Right ventricle myocardium inferior (tissue), 1 donor: ENCODE measurements around the gene PPIL1. TPM values are rescaled to one million over a fixed set of nuclear protein-coding genes. Genes with fewer than 3 reads are reported as not detected.
"Not testable (repeated sequence)": the region's sequence is repeated elsewhere in the genome, so short reads cannot be mapped to it uniquely, and the experiment has no call there.

Experiments used
- ATAC-seq: fragments of 200-7000 bp; cut with Tn5 transposase; one replicate; pipeline ENCODE4 v1.9.1; 2020; ENCODE audit warnings: mild to moderate bottlenecking, moderate library complexity
- DNase-seq: peaks from one replicate; pipeline ENCODE4 v3.0.0; 2021; ENCODE audit errors: missing footprints
- intact Hi-C: fragments of 100-400 bp; cut with DNase I; formaldehyde crosslinking; loops from one replicate; pipeline ENCODE4 v1.11.0; 2022
- total RNA-seq: library from RNA; stranded (reverse); fragmentation: NEBNext Ultra II Directional; extraction: Animal tissue kit (Norgen Biotek cat#: 25700); gene quantifications from one replicate; pipeline ENCODE4 v1.2.1, GENCODE V29; 2021
- donor health status: DM: no; HTN: yes; CAD: no; lungs with severe emphysema.

The PPIL1 gene
- total RNA-seq, 1 donor from 2014 or later = 70.1 TPM

DNA sequence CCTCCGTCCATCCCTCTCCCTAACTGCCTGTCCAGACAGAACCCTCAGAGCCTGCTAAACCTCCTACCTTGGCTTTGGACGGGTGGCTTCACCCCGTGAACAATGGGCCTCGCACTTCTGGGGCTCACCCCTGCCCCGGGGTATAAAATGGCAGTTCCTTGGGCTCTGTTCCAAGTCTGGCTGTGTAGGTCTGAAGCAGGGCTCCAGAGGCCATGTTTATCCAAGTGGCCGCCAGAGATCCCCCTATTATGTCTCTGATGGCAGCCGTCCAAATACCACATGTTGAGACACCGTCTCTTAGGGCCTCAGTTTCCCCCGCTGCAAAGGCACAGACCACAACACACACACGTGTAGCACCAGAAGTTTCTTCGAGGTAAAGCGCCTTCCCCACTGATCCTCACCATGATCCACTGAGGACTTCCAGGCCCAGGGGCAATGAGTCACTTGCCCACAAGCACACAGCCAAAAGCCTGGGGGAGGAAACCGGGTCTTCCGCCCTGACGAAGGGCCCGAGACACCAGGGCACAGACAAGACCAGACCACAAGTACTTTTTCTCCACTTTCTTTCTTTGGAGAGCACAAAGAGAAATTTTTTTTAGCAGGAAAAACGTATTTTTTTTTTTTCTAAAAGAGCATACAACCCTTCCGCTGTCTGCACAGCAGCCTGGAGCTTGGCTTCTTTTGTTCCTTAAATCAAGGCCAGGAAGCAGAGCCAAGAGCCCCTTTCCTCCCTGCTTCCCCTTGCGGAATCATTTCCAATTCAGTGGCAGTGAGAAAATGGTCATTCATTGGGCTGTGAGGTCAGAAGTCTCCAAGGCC, 47.1 kb downstream of the PPIL1 start:
- intact Hi-C loops = loop anchor here (5.0 kb wide), 1 partner anchor 40 kb away; no protein-coding TSS in a partner anchor
- DNase-seq = no peak
- ATAC-seq = no peak

DNA sequence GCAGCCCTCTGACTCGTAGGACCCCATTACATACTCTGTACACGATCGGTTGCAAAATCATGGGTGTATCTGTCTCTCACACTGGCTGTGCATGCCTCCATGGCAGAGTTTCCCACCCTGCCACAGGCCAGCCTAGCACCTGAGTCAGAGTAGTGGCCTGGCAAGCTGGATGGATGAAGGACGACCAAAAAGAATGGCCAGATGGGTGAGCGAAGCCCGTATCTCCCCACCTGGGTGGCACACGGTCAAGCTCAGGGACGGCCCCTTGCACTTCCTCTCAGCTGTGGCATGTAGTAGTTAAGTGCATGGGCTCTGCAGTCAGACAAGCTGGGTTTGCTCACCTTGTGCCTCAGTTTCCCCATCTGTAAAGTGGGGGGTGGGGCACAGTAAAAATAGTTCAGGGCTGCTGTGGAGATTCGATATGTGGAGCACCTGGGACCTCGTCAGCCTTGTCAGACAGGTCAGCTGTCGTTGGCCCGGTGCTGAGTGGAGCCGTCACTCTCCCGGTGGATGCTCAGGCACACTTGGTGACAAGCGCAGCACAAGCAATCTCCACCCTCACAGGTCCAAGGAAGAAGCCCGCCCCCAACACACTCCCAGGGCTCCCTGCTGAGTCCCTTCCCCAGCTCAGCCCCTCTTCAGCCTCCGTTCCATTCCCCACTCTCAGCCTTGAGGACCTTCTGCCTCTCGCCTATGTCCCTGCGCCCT, 47.9 kb downstream of the PPIL1 start:
- DNase-seq (no peak), ATAC-seq (no peak)
- intact Hi-C loops = loop anchor here (5.0 kb wide), 1 partner anchor 39 kb away; no protein-coding TSS in a partner anchor

DNA sequence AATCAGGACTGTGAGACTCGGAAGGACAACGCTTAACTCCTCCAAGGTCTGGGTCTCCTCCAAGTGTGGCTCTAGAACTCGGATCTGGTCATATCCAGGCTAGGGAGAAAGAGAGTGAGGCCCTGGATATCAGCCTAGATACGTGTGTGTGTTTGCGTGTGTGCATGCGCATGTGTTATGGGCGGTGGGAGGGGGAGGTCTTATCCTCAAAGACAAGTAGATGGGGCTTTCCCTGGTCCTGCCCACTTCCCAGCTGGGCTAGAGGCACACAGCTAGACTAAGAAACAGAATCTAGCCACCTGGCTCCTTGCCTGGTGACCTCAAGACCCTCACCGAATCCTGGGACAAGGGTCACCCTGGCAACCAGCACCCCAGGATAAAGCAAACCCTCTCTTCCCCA, 48.6 kb downstream of the PPIL1 start:
- ATAC-seq = no peak
- intact Hi-C loops = loop anchor here (5.0 kb wide), 1 partner anchor 39 kb away; no protein-coding TSS in a partner anchor
- DNase-seq = no peak

DNA sequence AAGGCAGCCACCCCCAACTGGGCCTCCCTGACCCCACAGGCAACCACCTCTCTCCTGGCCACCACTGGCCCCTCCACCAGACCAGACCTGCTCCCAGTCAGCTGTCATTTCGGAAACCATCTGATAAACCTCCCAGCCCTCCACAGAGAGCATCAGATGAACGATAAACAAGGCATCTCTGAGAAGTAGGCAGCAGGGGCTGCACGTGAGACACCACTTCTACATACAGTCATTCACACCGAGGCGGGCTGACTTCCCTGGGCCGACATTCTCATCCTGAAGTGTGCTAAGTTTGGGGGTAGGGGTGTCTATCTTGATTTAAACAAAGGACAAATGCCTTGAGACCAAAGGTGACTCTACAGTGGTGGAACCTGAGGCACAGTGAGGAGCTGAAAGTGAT, 49.2 kb downstream of the PPIL1 start:
- ATAC-seq (no peak), DNase-seq (no peak)
- intact Hi-C loops = loop anchor here (5.0 kb wide), 1 partner anchor 38 kb away; no protein-coding TSS in a partner anchor

DNA sequence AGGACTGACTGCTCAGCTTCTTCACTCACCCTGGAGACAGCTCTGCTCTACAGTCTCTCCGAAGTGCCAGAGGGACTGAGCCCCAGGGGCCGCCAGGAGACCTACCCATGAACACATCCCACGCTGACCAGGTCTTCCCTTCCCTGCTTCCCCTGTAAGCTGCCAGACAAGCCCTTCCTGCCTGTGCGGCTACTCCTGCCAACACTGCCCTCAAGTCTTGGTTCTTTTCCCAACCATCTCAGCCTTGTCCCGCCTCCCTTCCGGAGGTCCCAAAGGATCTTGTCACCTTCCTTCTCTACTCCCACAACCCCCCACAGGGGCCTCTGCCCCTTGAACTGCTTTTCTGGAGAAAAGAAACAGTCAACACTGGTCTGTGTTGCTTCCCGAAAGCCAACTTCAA, 50.4 kb downstream of the PPIL1 start:
- DNase-seq (no peak), ATAC-seq (no peak)
- intact Hi-C loops = no loop called here

DNA sequence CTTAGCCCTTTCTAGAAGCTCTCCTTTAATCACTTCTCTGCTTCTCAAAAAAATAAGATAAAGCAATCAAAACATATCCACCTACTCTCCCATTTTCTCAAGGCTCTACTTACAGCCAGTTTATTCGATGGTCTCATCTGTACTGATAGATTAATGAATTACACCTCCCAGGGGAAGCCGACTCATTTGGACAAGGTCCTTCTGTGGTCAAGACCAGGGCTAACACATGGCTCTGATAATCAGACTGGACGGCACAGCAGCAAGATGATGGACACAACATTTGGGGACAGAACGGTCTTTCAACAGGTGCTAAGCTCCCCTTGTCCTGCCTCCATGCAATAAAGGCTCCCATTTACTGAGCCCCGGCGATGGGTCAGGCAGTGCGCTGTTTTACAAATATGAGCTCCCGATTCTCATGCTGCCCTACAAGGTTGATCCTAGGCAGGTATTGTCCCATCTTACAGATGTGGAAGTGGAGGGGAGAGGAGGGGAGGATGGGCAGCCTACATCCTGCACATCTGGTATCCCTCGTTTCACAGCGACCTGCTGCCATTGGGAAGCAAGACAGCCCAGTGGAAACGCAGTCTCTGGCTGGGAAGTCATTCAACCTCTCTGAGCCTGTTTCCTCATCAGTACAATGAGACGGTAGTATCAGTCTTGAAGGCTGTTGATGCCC, 51.0 kb downstream of the PPIL1 start:
- ATAC-seq (no peak), DNase-seq (no peak)
- intact Hi-C loops = no loop called here

DNA sequence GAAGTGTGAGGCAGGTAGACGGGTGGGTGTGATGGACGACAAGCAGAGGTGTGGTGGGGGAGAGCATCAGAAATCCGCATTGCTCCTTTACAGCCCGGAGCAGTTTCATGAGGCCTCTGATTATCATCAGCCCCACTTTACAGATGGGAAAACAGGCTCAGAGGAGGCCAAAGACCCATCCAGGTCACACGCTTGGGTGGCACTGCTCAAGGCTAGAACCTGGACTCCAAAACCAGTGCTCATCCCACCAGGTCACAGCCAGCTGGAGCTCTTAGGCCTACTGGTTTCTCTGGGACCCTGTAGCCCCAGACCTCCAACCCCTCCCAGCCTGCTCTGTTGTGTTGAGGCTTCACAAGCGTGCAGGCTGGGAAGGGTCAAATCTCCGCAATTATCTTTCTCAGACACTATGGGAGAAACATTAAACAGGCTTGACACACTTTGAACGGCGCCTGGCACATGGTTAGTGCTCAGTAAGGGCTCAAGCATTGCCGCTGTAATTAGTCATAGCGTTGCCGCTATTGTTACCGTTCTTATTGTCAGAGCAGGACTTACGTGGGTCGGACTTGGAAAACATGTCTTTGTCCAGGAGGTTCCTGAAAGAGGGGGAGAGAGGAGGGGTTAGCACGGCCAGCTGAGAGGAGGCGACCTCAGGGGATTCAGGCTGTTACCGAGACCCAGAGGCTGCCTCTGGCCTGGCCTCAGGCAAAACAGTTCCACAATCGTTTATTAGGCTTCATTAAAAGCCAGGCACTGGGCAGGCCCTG, 51.9 kb downstream of the PPIL1 start:
- intact Hi-C loops = no loop called here
- ATAC-seq = no peak
- DNase-seq = no peak

DNA sequence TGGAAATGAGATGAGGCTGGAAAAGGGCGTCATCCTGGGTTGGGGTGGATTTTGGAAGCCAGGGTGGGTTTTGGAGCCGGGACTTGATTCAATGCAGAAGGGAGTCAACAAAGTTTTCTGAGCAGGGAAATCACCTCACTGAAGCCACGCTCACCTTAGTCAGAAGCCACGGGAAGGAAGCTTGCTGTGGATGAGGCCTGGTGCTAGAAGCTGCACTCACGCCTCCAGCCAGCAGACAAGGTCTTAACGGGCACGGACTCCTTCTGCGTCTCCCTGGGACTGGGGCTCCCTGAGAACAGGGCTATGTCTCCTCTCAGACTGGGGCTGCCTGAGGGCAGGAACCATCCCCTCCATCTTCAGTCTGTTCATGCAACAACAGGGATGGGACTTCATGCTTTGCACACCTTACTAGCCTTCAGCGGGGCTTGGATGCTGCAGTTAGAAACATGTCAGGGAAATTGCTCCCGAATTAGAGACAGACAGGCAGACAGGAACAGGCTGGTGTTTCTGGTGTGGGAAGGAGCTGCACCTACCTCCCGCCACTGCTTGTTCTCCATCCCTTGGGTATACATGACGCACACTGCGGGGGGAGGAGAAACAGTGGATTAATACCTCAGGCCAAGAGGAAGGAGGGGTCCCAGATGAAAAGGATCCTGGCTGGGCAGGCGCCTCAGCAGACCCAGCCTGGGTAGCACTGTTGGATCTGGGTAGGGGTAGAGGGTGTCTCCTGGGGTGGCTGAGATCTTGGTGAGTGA, 52.8 kb downstream of the PPIL1 start:
- ATAC-seq (no peak), DNase-seq (no peak)
- intact Hi-C loops = no loop called here

DNA sequence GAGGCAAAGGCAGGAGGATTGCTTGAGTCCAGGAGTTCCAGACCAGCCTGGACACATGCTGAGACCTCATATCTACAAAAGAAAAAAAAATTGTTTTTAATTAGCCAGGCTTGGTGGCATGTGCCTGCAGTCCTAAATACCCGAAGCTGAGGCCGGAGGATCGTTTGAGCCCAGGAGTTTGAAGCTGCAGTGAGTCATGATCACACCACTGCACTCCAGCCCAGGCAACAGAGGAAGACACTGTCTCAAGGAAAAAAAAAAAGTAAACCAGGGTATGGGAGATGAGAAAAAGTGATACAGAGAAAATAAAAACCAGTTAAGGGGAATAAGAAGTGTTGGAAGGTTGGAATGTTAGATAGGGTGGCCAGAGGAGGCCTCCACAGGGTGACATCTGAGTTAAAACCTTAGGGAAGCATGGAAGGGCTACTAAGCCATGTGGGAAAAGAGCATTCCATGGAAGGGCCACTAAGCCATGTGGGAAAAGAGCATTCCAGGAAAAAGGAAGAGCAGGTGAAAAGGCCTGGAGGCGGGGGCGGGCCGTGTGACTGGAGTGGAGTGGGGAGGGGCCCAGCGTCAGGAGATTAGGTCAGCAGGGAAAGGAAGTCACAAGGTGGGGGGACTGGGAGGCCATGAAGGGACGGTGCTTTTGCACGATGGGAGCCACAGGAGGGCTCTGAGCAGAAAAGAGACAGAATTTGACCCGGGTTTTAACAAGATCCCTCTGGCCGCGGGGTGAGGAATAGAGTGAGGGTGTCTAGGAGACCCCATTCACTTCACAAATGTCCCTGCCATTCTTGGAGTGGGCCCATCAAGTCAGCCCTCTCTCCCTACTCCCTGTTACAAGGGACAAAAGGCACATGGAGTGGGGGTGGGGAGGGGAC, 53.7 kb downstream of the PPIL1 start:
- intact Hi-C loops = no loop called here
- ATAC-seq = no peak
- DNase-seq = no peak

DNA sequence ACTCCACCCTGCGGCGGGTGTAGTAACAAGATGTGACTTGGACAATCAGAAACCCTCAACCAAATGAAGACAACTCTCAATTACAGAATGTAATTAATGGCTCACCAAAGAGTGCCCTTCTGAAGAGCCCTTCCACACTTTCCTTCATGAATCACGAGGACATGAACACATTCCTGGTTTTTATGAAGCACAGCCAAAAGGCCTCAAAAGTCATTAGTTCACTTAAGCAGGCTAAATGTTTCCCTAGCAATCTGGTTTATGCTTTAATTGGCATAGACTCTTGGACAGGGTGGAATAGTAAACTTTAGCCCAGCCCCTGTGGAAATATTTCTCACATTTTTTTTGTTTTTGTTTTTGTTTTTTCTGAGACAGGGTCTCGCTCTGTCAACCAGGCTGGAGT, 55.8 kb downstream of the PPIL1 start:
- no peak for ATAC-seq
- intact Hi-C loops = no loop called here

DNA sequence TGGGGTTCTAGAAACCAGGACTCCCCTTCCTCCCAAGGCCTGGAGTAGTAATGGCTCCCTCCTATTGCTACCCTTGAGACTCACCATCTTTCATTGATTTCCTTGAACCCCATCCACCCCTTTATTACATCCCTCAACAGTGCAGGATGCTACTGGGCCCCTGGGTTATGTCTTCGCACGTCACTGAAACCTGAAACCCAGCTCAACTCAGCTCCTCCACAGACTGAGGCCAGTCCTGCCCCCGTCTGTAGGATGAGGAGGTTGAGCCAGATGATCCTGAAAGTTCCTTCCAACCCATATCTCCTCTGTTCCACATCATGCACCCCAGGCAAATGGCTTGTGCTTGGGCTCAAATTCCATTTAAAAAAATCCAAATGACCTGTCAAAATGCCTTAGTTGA, 56.8 kb downstream of the PPIL1 start:
- ATAC-seq (no peak), DNase-seq (no peak)
- intact Hi-C loops = no loop called here

More for the DNA sequence above, 55.8 kb downstream of the PPIL1 start:
- no peak for DNase-seq

DNA sequence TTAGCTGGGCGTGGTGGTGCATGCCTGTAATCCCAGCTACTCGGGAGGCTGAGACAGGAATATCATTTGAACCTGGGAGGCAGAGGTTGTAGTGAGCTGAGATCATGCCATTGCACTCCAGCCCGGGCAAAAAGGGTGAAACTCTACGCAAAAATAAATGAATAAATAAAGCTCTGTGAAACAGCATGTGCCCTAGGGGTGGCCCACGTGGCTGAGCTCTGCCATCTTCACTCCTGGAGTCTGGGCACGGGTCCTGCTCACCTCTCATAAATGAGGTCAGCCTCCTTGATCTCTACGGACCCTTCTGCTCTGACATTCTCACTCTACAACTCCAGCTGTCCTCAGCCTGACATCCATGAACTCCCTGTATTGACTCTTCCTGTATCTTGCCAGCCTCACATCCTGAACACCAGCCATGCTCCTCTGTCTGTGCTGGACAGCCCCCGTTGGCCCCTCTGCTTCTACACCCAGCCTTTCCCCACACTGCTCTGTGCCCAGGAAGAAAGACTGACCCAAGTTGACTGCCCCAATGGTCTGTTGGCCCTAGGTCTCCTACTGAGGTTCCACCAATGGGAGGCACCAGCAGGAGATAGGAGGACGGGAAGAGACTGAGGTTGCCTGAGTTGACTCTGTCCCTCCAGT, 57.3 kb downstream of the PPIL1 start:
- DNase-seq (no peak), ATAC-seq (no peak)
- intact Hi-C loops = no loop called here

DNA sequence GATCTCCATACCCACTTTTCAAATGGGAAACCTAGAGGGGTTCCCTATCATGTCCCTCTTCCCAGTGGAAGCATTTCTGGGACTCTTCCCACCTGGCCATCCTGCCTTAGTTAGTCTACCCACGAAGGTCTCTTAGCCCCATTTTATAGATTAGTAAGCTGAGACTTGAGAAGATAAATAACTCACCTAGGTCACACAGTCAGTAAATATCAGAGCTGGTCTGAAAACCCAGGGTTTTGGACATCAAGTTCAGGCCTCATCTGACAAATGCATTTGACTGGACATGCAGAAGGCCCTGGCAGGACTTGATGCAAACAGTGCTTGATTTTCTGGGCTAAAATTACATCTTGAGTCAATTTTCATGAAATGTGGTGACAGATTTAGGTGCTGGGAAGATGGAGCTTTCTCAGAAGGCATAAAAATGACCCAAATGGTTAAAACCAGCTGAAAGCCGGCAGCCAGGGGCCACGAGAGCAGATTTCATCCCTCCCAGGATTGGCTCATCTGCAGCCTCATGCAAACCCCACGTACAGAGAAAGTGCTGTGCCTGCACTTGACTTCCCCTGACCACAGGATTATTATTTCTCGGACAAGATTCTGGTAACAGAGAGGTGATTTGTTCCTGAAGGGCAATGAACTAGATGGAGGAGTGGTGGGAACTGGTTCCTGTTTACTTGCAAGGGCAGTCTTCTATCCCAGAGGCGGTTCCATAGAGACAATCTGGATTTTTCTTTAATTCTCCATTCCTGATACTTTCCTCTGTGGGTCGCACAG, 58.5 kb downstream of the PPIL1 start:
- no peak for ATAC-seq

DNA sequence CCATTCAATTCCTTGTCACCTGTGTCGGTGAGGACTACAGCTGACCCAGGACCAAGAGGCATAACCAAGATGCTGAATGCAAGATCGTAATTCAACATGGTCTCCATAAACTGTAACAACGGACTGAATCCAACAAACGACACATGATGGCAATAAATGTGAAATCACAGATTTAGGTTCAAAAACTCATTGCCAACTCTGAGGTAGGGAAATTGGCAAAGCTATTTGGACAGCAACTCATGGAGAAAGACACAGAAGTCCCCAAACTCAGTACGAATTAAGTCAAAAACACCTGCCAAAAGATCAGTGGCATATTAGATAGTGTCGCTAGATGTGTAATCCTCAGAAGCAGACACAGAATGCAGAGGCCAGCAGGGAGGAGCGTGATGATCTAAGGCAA, 60.4 kb downstream of the PPIL1 start:
- ATAC-seq = no peak
- intact Hi-C loops = no loop called here
- no peak for DNase-seq

More for the DNA sequence above, 58.5 kb downstream of the PPIL1 start:
- intact Hi-C loops = no loop called here
- DNase-seq = no peak

DNA sequence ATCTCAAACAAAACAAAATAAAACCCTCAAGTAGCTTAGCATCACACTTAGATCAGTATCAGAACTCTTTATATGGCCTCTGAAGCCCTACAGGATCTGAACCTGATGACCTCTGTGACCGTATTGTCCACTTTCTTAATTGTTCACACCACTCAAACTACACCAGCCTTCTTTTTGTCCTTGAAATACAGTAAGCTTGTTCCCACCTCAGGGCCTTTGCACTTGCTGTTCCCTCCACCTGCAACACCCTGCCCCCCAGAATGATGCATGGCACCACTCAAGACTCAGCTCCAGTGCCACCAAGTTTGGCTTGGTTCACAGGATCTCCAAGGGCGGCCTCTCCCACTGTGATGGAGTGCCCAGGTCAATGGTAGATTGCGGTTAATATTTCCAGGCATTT, 61.1 kb downstream of the PPIL1 start:
- intact Hi-C loops = no loop called here
- no peak for DNase-seq
- no peak for ATAC-seq

DNA sequence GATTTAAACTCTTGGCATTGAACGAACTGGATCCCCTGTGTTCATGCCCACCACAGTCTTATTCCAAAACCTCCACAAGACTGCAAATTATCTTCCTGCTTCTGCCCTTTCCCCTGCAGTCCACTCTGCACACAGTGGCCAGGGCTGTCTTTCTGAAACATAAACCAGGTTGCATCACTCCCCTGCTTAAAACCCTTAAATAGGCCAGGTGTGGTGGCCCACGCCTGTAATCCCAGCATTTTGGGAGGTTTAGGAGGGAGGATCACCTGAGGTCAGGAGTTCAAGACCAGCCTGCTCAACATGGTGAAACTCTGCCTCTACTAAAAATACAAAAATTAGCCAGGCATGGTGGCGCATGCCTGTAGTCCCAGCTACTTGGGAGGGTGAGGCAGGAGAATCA, 61.6 kb downstream of the PPIL1 start:
- DNase-seq = not testable (repeated sequence)

More for the DNA sequence above, 61.6 kb downstream of the PPIL1 start:
- intact Hi-C loops, ATAC-seq: not testable (repeated sequence)
